Subcutaneous adipose tissue (tissue), 4 donors: ENCODE results near the gene DERL3. TPM values are rescaled to one million over a fixed set of nuclear protein-coding genes. Genes with fewer than 3 reads are reported as not detected.

Experiments
- CTCF ChIP-seq: fragments of 450-650 bp; IDR thresholded peaks from one replicate; pipeline ENCODE4 v1.5.1; 2016; ENCODE audit warnings: low read depth, mild to moderate bottlenecking, control low read depth, antibody characterized with exemption, moderate library complexity
- total RNA-seq, 4 donors: library from RNA; depleted of rRNA; stranded (reverse); fragments of >200 nt; gene quantifications; one replicate each; pipeline ENCODE4 v1.1.0, GENCODE V29; 2016

Gene DERL3
- total RNA-seq, 4 donors from 2014 or later, result 0.22 to 1.5 TPM; not detected in 2

- TF ChIP-seq CTCF, result no peak
Measured at GRCh38 chr22:23791738-23792645, 46.8 kb downstream of the DERL3 start.

- no peak for TF ChIP-seq CTCF
Measured at GRCh38 chr22:23790819-23791737, 47.7 kb downstream of the DERL3 start.

GRCh38 chr22:23789638-23790037 lies 49.2 kb downstream of the DERL3 start:
- no peak for TF ChIP-seq CTCF

- no peak for TF ChIP-seq CTCF
Measured at GRCh38 chr22:23789121-23789520, 49.7 kb downstream of the DERL3 start.

- no peak for TF ChIP-seq CTCF
Measured at GRCh38 chr22:23787910-23788309, 50.9 kb downstream of the DERL3 start.

GRCh38 chr22:23787600-23787896 lies 51.3 kb downstream of the DERL3 start:
- TF ChIP-seq CTCF, result no peak
